ENCODE results near the gene TMEM88.

- TF ChIP-seq CTCF (IDR thresholded peaks at IDR 0.05) (no peak), POLR2A (IDR thresholded peaks at IDR 0.05) (no peak)
Measured at GRCh38 chr17:7855660-7856010, 769 bp downstream of the TMEM88 start.

Data from heart left ventricle (tissue), 13 donors.